HG03108 (cell line): ENCODE results near the gene AP5S1.
A peak's percentile ranks its signal among the peaks of the same experiment; 100 is the strongest.
"Not testable (repeated sequence)": the region's sequence is repeated elsewhere in the genome, so short reads cannot be mapped to it uniquely, and the experiment has no call there.

ENCODE experiments used
- ATAC-seq: cut with Tn5 transposase; IDR thresholded peaks from one replicate; pipeline ENCODE4 v1.9.1; 2021; ENCODE audit warnings: moderate library complexity; ENCODE audit not compliant: unreplicated experiment

The AP5S1 gene

DNA sequence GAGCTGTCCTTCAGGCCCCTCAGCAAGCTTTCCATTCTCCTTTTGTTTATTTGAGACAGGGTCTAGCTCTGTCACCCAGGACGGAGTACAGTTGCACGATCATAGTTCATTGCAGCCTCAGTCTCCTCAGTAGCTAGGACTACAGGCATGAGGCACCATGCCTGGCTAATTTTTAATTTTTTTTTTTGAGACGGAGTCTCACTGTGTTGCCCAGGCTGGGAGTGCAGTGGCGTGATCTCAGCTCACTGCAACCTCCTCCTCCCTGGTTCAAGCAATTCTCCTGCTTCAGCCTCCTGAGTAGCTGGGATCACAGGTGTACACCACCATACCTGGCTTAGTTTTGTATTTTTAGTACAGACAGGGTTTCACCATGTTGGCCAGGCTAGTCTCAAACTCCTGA, 31.1 kb upstream of the AP5S1 start:
- ATAC-seq = not testable (repeated sequence)

DNA sequence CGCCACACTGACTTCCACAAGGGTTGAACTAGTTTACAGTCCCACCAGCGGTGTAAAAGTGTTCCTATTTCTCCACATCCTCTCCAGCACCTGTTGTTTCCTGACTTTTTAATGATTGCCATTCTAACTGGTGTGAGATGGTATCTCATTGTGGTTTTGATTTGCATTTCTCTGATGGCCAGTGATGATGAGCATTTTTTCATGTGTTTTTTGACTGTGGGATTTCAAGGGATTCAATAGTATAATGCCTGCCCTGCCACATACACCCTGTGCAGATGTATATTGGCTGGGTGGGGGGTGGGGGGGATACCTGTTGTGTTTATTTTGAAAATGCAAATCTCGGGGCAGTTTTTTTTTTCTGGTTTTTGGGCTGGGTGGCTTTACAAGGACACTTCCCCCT, 26.2 kb upstream of the AP5S1 start:
- ATAC-seq = not testable (repeated sequence)

DNA sequence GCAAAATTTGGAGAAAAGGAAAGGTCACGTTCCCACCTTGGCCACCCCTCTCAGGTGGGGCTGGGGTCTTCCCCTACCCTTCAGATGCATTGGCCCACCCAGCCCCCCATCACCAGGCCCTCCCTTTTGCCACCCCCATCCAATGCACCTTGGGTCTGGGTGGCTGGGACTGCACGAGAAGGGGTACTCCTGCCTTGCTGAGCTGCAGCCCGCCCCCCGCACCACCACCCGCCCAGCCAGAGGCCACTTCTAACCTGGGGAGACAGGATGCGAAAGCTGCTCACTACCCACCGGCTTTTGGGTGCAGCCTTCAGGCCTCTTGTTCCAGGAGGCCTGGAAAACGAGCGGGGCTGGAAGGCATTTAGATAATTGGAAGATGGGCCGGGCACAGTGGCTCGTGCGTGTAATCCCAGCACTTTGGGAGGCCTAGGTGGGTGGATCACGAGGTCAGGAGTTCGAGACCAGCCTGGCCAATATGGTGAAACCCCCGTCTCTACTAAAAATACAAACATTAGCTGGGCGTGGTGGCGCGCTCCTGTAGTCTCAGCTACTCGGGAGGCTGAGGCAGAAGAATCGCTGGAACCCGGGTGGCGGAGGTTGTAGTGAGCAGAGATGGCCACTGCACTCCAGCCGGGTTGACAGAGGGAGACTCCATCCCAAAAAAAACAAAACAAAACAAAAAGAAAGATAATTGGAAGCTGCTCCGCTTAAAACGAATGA, 25.5 kb upstream of the AP5S1 start:
- no peak for ATAC-seq

DNA sequence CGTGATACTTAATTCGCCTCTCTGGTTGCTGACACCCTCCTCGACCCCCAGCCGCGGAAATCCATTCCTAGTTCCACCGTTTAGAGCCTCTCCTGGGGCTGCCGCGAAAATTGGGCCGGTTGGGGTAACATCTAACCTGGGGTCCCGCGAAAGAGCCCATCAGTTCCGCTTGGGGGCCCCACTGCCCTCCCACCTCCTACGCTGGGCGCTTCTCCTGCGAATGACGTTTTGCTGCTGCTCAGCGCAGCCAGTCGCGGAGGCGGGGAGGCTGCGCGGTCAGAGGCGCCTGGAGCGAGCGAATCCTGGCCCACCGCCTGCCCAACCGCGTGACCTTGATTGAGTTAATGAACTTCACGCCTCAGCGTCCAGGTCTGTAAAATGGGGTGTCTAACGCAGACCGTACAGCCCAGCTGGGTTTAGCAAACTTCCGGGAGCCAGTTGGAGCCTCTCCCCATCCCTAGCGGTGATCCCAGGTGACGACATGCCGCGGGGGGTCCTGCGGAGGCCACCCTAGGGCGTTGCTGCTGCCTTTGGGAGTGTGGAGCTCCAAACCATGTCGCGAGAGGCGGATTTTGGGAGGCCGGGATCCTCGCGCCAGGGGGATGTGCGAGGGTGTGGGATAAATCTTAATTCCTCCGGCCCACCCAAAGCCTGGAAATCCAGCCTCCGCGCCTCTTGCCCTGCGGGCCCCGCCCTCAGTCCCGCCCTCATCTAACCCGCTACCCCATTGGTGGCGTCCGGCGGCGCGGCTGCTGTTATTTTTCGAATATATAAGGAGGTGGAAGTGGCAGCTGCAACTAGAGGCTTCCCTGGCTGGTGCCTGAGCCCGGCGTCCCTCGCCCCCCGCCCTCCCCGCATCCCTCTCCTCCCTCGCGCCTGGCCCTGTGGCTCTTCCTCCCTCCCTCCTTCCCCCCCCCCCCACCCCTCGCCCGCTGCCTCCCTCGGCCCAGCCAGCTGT, 24.6 kb upstream of the AP5S1 start, which contains the start of gene CDC25B:
TSS of gene CDC25B (plus strand) at position 800 of the 958 bp plus-strand sequence. CDS start 222 bp downstream, outside the sequence.
- ATAC-seq = peak; percentile 53

DNA sequence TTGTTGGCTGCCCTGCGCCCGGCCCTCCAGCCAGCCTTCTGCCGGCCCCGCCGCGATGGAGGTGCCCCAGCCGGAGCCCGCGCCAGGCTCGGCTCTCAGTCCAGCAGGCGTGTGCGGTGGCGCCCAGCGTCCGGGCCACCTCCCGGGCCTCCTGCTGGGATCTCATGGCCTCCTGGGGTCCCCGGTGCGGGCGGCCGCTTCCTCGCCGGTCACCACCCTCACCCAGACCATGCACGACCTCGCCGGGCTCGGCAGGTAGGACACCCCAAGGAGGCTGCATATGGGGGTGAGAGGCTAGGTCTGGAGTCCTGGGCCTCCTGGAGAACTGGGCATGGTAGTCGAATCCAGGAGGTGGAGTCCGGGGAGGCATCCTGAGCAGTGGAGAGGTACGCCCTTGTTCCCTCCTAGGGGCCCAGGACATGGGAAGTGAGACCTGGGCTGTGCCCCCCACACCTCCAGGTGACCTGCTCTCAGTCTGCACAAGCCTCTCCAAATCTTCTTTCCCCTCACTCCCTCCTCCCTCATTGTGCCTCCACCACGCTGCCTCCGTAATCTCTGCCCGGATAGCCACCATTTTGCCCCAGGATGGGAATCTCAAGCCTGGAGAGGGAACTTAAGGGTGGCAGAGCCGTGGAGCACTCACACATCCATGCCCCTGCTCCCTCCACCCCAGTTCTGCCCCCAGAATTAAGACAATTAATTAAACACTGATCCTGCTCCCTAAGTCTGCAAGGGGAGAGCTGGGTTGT, 23.7 kb upstream of the AP5S1 start:
- ATAC-seq = peak; percentile 2

DNA sequence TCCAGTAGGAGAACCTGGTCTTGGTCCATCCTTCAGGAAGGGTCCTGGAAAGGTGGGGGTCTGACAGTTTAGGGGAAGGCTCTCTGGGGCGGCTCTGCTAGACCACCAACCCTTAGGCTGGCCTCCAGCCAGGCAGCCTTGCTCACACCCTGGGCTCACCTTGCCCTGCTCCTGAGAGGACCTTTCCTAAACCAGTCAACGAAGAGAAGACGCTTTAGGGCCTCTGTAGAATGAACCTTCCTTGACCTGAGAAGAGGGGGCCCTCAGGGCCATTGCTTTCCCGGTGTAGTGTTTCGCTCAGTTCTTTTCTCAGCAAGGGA, 23.2 kb upstream of the AP5S1 start:
- no peak for ATAC-seq

DNA sequence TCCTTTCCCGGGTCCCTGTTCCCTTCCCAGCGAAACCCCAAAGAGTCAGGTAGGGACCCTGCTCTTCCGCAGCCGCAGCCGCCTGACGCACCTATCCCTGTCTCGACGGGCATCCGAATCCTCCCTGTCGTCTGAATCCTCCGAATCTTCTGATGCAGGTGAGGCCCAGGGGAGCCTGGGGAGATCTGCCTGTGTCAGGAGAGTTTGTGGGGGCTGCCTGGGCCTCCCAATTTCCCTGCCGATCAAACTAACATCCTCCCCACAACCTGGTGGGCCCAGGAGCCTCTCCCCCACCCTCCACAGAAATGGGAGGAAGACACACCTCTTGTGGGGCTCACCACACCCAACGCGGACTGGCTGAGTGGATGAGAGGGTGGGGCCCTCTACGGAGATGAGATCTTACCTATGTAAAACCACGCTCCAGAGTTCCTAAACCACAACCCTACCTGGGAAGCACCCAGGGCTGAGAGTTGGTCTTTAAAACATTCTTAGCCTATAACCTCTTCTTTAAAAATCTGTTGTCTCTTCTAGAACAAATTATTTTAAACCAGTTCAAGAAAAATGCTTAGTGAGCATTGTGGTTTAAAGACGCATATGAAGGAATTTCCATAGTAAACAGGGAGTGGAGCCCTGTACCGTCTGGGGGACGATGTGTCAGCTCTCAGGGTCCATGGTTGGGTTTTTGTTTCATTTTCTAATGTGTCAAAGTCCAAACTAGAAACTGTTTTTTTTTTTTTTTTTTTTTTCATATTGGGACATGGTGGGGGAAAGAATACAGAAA, 22.6 kb upstream of the AP5S1 start:
- ATAC-seq = no peak

DNA sequence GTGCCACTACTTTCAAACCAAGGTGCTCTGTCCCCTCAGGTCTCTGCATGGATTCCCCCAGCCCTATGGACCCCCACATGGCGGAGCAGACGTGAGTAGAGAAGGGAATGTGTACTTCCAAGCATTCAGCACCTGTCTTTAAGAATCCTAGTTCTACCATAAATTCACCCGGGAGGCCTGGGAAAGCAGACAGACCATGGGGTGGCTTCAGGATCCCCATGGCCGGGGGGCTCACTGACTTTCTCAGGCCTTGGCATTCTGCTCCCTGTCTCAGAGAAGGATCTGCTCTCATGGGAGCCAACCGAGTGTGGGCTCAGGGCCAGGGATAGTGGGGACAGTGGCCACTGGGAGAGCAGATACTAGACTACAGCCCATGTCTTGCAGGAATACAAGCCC, 22.0 kb upstream of the AP5S1 start:
- ATAC-seq = no peak

DNA sequence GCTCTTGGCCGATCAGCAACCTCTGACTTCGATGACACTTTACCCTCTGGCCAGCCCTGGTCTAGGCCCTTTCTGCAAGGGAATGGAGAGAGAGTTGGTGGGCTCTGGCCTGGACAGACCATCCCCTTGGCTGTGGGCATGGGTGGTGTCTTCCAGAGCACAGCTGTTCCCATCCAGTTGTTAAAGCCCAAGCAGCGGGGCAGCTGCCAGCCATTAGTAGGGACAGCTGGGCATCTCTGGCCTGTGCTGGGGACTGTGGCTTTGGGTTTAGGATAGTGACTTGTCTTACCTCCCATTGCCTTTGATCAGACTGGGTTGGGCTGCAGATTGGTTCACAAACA, 21.5 kb upstream of the AP5S1 start:
- ATAC-seq = no peak

DNA sequence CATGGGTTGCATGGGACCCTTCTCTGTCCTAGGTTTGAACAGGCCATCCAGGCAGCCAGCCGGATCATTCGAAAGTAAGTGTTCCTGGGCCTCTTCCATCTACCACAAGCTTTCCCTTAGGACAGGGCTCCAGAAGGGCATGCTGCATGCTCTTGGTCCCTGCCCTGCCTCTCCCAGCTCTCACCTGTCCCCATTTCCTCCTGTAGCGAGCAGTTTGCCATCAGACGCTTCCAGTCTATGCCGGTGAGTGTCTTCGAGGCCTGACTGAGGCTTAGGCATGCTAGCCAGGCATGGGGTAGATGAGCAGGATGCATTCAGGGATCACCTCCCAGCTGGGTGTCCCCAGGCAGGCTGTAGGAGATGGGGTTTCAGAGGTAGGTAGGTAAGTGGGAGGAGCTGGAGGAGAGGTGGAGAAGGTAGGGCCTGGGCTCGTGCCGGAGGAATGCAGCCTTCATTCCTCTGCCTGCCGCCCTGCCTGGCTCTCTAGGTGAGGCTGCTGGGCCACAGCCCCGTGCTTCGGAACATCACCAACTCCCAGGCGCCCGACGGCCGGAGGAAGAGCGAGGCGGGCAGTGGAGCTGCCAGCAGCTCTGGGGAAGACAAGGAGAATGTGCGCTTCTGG, 20.0 kb upstream of the AP5S1 start:
- no peak for ATAC-seq

DNA sequence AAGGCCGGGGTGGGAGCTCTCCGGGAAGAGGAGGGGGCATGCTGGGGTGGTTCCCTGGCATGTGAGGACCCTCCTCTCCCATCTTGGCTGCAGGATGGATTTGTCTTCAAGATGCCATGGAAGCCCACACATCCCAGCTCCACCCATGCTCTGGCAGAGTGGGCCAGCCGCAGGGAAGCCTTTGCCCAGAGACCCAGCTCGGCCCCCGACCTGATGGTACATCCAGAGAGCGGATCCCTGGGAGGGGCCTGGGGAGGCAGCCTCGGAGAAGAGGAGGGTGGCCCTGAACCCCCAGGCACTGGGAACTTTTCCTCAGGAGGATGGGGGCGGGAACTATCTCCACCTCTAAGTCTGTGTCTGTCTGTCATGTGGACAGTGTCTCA, 19.5 kb upstream of the AP5S1 start:
- no peak for ATAC-seq

DNA sequence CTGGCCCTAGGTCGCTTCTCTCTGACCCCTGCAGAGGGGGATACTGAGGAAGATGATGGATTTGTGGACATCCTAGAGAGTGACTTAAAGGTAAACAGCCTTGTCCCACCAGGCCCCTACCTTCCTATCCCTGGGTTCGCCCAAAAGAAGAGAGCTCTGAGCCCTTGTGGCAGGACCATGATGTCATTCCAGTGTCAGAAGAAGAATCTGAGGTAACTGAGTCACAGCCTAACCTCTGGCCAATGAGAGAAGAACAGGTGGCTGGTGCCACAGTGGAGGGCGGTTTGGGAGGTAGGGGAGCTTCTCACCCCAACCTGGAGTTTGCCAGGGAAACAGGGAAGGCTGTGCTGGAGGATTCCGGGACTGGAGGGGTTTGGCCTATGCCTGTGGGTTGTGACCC, 19.0 kb upstream of the AP5S1 start:
- ATAC-seq = no peak

DNA sequence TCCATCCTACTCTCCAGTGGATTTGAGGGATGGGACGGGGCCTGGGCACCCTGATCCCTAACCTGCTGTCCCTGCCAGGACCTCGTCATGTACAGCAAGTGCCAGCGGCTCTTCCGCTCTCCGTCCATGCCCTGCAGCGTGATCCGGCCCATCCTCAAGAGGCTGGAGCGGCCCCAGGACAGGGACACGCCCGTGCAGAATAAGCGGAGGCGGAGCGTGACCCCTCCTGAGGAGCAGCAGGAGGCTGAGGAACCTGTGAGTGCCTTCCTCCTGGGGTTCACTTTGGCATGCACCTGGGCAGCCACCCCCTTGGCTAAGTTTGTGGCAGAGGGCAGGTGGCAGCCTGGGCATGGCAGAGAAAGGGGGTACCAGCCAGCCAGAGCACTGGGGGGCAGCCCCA, 18.5 kb upstream of the AP5S1 start:
- no peak for ATAC-seq

DNA sequence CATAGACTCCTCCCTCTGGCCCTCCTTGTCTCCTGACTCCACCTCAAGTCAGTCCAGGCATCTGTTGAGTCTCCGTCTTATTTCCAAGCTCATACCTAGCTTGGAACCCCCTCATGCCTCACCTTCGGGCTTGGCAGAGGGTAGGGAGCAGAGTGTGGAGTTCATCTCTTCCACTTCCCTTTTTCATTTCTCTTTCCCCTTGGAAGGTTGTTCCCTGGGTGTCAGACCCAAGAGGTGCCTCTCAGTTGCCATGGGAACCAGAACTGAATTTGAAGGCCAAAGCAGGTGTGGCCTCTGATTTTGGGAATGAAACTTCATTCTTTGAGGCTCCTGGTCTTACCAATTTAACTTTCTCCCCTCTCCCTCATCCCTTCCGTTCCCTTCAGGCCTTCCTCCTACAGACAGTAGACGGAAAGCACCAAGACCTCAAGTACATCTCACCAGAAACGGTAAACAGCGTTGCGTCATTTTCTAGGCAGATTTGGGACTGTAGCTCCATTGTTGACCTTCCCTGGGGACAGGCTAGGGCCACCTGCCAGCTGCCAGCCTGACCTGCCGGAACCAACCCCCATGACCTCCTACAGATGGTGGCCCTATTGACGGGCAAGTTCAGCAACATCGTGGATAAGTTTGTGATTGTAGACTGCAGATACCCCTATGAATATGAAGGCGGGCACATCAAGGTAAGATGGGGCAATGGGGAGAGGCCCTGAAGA, 17.7 kb upstream of the AP5S1 start:
- no peak for ATAC-seq

DNA sequence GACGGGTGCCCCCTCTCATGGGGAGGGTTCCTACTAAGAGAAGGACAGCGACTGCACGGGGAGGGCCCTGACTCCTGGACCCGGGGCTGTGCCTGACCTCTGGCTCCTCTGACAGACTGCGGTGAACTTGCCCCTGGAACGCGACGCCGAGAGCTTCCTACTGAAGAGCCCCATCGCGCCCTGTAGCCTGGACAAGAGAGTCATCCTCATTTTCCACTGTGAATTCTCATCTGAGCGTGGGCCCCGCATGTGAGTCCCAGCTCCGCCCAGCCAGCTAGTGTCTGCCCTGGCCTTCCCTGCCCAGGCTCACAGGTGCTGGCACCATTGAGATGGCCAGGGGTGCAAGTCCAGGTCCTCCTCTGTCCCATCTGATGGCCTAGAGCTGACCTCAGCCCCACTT, 17.1 kb upstream of the AP5S1 start:
- ATAC-seq = no peak

DNA sequence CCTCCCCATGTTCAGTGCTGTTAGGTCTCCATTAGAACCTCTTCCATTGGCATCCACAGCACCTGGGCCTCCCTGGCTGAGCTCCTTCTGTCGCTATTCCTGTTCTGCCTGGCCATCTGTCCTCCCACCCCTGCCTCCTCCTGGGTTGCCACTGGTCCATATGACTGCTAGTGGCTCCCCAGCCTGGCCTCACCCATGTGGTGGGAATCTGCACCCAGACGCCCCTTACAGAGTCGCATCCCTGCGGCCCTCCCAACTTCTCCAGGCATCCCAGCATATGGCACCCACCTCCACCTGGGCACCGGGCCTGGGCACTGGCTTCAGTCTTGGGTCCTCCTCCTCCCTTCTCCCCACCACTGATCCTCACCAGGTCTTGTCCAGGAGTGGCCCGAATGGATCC, 16.5 kb upstream of the AP5S1 start:
- no peak for ATAC-seq

DNA sequence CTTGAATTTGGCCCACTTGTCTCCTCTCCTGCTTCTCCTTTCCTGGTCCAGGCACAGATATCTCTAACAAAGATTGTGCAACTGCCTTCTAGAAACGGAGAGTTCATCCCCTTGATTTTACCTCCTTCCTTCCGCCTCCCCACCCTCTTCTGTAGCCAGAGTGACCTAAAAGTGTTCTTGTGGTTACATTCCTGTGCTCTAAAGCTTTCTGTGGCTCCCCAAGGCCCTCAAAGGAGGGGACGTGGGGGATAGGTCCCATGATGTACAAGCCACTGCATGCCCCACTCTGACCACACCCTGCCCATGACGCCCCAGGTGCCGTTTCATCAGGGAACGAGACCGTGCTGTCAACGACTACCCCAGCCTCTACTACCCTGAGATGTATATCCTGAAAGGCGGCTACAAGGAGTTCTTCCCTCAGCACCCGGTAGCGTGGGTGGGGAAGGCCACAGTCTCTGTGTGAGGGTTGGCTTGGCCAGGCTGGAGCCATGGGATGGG, 16.0 kb upstream of the AP5S1 start:
- no peak for ATAC-seq

DNA sequence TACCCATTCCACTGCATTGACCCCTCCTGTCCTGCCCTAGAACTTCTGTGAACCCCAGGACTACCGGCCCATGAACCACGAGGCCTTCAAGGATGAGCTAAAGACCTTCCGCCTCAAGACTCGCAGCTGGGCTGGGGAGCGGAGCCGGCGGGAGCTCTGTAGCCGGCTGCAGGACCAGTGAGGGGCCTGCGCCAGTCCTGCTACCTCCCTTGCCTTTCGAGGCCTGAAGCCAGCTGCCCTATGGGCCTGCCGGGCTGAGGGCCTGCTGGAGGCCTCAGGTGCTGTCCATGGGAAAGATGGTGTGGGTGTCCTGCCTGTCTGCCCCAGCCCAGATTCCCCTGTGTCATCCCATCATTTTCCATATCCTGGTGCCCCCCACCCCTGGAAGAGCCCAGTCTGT, 15.6 kb upstream of the AP5S1 start:
- no peak for ATAC-seq

DNA sequence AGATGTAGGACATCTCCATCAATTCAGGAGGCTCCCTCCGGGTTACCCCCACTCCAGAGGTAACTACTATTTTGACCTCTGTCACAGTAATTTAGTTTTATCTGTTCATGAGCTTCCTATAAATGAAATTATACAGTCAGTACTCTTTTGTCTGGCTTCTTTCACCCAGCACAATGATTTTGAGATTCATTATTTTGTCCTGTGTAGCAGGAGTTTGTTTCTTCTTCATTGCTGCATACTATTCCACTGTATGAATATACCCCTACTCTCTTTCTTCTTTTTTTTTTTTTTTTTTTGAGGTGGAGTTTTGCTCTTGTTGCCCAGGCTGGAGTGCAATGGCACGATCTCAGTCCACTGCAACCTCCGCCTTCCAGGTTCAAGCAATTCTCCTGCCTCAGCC, 11.8 kb upstream of the AP5S1 start:
- ATAC-seq = no peak
